Measurements from ENCODE around the gene CCDC124.

DNA sequence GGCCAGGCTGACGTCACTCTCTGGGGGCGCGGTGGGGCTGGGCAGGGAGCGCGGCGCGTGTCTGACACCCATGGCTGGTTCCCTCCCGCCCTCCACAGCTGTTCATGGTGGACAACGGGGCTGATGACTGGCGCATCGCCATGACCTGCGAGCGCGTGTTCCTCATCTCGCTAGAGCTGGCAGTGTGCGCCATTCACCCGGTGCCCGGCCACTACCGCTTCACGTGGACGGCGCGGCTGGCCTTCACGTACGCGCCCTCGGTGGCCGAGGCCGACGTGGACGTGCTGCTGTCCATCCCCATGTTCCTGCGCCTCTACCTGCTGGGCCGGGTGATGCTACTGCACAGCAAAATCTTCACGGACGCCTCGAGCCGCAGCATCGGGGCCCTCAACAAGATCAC, 48.8 kb downstream of the CCDC124 start:
- no peak for TF ChIP-seq POLR2A (IDR thresholded peaks at IDR 0.05; ENCODE audit: low read length)
- no peak for TF ChIP-seq GATA1 (IDR thresholded peaks at IDR 0.05; ENCODE audit: low read depth, low read length)

All from erythroblast (primary cell).